Effector memory CD8-positive, alpha-beta T cell (primary cell): ENCODE data around the gene PMM1.

Experiments
- ATAC-seq: fragments of 150-1000 bp; cut with Tn5 transposase; replicated peaks from 2 replicates; pipeline ENCODE4 v1.10.0; 2021; ENCODE audit warnings: mild to moderate bottlenecking, moderate library complexity
- DNase-seq, 3 experiments: peaks; one replicate each; pipeline ENCODE4 v3.0.0; 2021
- H3K27ac Mint-ChIP-seq, 2 donors: one replicate each; pipeline ENCODE4 v1.8.0; 2022; ENCODE audit warnings: mild to moderate bottlenecking in 2 of 2, mixed read lengths in 2 of 2, moderate library complexity in 2 of 2
- H3K27me3 Mint-ChIP-seq, 2 donors: one replicate each; pipeline ENCODE4 v1.8.0; 2022; ENCODE audit warnings: mixed read lengths in 2 of 2
- H3K36me3 Mint-ChIP-seq: one replicate; pipeline ENCODE4 v1.8.0; 2022; ENCODE audit warnings: mild to moderate bottlenecking, moderate library complexity, mixed read lengths; ENCODE audit not compliant: insufficient read depth
- H3K4me1 Mint-ChIP-seq, 2 donors: one replicate each; pipeline ENCODE4 v1.8.0; 2022; ENCODE audit warnings: low read depth in 2 of 2, mixed read lengths in 2 of 2
- H3K4me3 Mint-ChIP-seq, 2 donors: one replicate each; pipeline ENCODE4 v1.8.0; 2022; ENCODE audit warnings: mild to moderate bottlenecking in 2 of 2, mixed read lengths in 2 of 2, moderate library complexity in 2 of 2
- H3K9me3 Mint-ChIP-seq, 2 donors: one replicate each; pipeline ENCODE4 v1.8.0; 2022; ENCODE audit warnings: mixed read lengths in 2 of 2

The PMM1 gene

DNA sequence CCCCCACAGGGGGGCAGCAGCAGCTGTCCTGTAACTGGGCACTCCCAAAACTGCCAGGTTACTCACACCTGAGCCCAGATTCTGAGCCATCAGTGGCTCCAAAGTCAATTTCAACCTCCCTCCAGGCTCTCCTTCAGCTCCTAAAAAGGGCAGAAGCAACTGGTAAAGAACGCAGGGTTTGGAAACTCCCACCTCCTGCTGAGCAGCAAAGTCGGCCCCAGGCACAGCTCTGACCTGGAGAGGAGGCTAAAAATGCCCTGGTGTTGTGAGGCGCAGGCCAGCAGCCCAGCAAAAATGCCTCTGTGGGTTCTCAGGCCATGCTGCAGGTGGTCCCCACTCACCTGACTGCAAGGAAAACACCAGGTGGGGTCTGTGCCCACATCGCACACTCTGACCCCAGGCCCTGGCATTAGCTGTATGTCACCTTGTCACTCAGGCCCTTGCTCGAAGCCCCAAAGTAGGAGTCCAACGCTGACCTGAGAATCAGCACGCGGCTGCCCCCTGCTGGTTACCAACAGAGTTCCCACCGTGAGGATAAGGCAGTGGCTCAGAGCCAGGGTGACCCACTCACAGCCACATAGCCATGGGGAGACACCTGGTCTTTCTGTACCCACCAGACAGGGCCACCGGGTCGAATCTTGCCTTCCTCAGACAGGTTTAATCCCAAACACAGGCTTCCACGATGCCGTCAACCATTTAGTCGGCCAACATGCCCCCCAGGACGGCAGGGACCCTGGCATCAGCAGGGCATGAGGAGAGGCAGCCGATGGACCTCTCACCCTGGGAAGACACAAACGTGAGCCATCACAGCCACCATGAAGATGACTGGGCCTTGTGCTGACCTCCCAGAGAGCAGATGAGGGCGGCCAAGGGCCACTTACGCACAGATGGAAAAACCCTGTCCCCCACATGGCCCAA lies 56.5 kb downstream of the PMM1 start:
- Mint-ChIP-seq H3K36me3 (peaks cover 37% of the 10 kb centered on the region), H3K27me3 (no peaks in the 10 kb centered on the region), H3K4me1 (peaks cover 0 to 4% of the 10 kb centered on the region in 2 donors), H3K27ac (peak overlapping the region; percentile 60 to 80), H3K4me3 (no peak overlapping the region), H3K9me3 (no peaks in the 10 kb centered on the region)
- DNase-seq (peak; percentile 58 to 63 (median 60)), ATAC-seq (peak; percentile 85)

DNA sequence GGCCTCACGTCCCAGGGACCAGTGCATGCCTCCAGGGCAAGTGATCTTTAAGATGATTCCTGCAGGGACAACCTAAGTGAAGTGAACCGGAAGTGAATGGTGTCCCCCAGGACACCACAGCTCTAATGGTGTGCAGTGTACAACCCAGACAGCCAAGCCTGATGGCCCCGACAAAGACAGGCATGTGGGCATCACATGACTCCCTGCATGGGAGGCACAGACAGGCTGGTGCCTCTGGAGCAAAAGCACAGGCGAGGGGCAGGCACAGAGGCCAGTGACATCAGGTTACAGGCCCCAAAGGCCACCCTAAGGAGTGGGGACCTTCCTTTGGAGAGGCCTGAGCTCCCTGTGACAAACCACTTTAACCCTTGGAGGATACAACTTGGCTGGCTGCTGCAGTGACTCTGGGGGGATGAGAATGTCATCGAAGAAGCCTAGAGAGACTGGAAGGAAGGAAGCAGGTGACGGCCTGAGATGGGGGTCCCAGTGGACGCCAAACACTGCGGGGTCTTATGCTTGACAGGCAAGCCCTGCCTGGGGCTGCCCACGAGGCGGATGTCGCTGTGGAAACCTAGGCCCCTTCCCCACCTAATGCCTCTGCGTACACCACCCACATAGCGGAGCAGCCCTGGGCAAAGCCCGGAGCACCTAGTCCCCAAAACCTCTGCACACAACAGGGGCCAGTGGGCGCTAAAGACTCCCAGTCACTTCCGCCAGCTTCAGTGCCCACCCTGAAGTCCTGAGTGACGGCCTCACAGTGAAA lies 57.7 kb downstream of the PMM1 start:
- no peaks in the 10 kb centered on the region for H3K27me3 Mint-ChIP-seq
- peaks cover 34% of the 10 kb centered on the region for H3K36me3 Mint-ChIP-seq
- no peak for DNase-seq
- peaks cover 0 to 4% of the 10 kb centered on the region in 2 donors for H3K4me1 Mint-ChIP-seq
- H3K4me3 Mint-ChIP-seq: no peak overlapping the region
- no peak for ATAC-seq
- no peaks in the 10 kb centered on the region for H3K9me3 Mint-ChIP-seq
- H3K27ac Mint-ChIP-seq: peak overlapping the region in 1 of 2 donors; percentile 79

DNA sequence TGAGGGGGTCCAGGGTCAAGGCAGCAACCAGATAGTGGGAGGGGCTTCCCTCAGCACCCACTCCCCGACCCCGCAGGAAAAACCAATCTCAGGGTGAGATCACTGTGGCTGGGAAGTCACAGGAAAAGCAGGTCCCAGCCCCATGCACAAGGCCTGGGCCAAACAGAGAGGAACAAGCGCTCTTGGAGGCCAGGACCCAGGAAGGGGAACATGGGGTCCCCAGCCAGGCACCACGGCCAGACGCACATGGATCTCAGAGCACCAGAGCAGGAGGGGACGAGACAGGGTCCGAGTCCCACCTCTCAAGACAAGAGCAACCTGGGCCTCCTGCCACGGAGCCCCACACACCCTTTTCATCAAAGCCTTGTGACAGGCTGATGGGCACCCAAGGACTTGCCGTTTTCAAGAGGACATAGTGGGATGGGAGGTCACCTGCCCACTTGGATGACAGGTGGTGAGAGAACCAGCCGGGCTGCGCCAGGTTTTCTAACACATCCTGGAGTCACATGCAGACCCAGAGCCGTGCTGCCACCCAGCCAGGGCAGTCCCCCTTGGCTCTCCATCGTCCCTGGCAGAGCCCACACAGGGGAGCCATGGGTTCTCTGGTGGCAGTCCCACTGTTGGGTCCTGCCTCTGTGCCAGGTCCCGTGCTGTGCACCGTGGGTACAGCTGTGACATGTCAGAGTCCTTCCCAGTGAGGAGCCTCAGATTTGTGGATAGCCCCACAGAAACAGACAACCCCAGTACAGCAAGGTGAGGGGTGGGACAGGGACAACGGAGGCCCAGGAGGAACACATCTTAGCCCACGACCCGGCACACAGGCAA lies 58.5 kb downstream of the PMM1 start:
- DNase-seq: no peak
- H3K4me1 Mint-ChIP-seq: peaks cover 0 to 7% of the 10 kb centered on the region in 2 donors
- no peaks in the 10 kb centered on the region for H3K9me3 Mint-ChIP-seq
- H3K27ac Mint-ChIP-seq: peak overlapping the region in 1 of 2 donors; percentile 79
- H3K36me3 Mint-ChIP-seq: peaks cover 36% of the 10 kb centered on the region
- no peak overlapping the region for H3K4me3 Mint-ChIP-seq
- no peak for ATAC-seq
- H3K27me3 Mint-ChIP-seq: no peaks in the 10 kb centered on the region

DNA sequence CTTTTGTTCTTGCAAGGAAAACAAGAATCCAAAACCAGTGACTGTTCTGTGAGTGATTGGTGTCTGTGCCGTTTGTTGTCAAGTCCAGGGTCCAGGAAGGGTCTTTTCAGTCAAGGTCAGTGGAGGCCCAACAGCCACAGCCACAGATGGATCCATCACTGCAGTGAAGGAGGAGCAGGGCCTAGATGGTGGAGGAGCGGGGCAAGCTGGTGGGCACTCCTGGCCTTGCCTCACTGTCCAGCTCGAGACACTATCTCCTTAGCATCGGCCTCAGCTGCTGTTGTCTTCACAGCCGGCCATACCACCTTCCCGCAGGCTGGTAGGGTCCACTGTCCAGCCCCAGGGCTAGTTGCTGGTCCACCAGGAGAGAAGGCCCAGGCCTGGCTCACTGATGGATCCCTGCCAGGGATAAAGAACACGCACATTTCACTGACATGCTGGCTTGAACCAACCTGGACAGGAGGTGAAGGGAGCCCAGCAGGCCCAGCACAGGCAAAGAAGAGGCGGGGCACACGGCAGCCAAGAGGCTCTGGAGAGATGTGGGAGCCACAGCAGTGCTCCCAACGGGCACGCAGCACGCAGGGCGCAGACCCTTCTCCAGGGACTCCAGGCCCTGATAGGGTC lies 60.6 kb downstream of the PMM1 start:
- ATAC-seq (no peak), DNase-seq (no peak)
- H3K4me3 Mint-ChIP-seq: no peak overlapping the region
- peaks cover 0 to 19% of the 10 kb centered on the region in 2 donors for H3K4me1 Mint-ChIP-seq
- H3K36me3 Mint-ChIP-seq: peaks cover 30% of the 10 kb centered on the region
- H3K27me3 Mint-ChIP-seq: no peaks in the 10 kb centered on the region
- H3K27ac Mint-ChIP-seq: peak overlapping the region; percentile 10 to 46
- H3K9me3 Mint-ChIP-seq: no peaks in the 10 kb centered on the region

DNA sequence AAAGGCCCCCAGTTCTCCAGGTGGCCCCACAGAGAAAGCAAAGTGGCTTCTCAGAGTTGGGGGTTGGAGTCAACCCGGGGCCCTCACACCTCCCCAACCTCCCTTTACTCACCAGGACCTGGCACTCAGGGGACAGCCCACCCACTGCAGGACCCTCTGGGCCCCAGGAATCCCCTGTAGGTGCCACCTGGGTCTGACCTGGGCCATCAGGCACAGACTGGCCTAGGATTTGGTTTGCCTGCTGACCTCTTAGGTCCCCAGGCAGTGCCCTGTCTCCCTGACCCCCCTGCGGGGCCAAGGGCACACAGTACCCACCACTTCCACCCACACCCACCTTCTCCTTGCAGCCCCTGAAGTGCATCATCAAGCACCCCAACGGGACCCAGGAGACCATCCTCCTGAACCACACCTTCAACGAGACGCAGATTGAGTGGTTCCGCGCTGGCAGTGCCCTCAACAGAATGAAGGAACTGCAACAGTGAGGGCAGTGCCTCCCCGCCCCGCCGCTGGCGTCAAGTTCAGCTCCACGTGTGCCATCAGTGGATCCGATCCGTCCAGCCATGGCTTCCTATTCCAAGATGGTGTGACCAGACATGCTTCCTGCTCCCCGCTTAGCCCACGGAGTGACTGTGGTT lies 61.4 kb downstream of the PMM1 start:
- Mint-ChIP-seq H3K27me3 (no peaks in the 10 kb centered on the region), H3K27ac (peak overlapping the region; percentile 10 to 46), H3K4me1 (peaks cover 0 to 19% of the 10 kb centered on the region in 2 donors), H3K36me3 (peaks cover 33% of the 10 kb centered on the region), H3K9me3 (no peaks in the 10 kb centered on the region), H3K4me3 (no peak overlapping the region)
- ATAC-seq (no peak), DNase-seq (no peak)
